PC-3 (cell line): ENCODE results near the gene INAFM2.

Experiments used
- EZH2 ChIP-seq: fragments of 300-600 bp; sonication (generic); IDR thresholded peaks from one replicate; pipeline ENCODE4 v1.6.1; 2017; ENCODE audit warnings: antibody characterized with exemption, mild to moderate bottlenecking, low read length; ENCODE audit not compliant: unreplicated experiment
- EZH2phosphoT487 ChIP-seq: fragments of 300-600 bp; sonication (generic); IDR thresholded peaks from 2 replicates; pipeline ENCODE4 v1.6.1; 2018; ENCODE audit warnings: mild to moderate bottlenecking, antibody characterized with exemption, low read length, borderline replicate concordance
- TF ChIP-seq, protein P1 (sequence below): fragments of 300-600 bp; sonication (generic); conservative IDR thresholded peaks from 2 replicates; pipeline ENCODE4 v1.5.1; 2017; ENCODE audit warnings: antibody characterized with exemption, low read depth, mild to moderate bottlenecking, low read length

DNA sequence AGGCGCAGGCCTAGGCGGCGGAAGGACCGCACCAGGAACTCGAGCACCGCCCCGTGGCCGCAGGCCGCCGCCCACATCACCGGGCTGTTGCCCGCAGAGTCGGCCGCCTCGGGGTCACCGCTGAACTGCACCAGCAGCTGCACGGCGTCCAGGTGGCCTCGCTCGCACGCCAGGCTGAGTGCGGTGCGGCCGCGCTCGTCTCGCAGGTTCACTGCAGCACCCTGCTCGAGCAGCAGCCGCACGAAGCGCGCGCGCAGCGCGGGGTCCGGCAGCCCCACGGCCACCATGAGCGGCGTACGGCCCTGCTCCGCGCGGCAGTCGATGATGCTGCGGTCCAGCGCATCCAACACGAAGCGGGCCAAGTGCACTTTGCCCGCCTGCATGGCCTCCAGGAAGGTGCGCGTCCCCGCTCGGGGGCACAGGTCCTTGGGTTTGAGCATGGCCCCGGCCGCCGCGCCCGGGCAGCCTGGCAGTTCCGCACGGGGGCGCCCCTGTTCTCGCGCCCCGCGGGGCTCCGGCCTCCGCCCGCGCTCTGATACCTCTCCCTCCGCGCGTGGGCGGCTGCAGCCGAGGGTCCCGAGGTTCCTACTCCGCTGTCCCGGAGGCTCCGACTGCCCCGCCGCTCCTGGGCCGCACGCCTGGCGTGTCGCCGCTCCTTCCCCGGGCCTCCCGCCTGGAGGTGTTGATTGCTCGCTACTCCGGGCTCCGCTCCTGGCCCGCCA is 41.2 kb upstream of the INAFM2 start:
- TF ChIP-seq, protein P1, sequence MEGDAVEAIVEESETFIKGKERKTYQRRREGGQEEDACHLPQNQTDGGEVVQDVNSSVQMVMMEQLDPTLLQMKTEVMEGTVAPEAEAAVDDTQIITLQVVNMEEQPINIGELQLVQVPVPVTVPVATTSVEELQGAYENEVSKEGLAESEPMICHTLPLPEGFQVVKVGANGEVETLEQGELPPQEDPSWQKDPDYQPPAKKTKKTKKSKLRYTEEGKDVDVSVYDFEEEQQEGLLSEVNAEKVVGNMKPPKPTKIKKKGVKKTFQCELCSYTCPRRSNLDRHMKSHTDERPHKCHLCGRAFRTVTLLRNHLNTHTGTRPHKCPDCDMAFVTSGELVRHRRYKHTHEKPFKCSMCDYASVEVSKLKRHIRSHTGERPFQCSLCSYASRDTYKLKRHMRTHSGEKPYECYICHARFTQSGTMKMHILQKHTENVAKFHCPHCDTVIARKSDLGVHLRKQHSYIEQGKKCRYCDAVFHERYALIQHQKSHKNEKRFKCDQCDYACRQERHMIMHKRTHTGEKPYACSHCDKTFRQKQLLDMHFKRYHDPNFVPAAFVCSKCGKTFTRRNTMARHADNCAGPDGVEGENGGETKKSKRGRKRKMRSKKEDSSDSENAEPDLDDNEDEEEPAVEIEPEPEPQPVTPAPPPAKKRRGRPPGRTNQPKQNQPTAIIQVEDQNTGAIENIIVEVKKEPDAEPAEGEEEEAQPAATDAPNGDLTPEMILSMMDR = peak; percentile 70
- TF ChIP-seq EZH2phosphoT487 (peak; percentile 37; the same call in 1 of the 2 replicates), EZH2 (no peak)
